Measurements from ENCODE around the gene CNTFR.

- TF ChIP-seq CTCF (optimal IDR thresholded peaks at IDR 0.05 in 1 of 3, IDR thresholded peaks at IDR 0.05 in 1 of 3, conservative IDR thresholded peaks at IDR 0.05 in 1 of 3; ENCODE audit: extremely low read depth in 1 of 3, insufficient read depth in 2 of 3, low read length in 3 of 3) = no peak
- TF ChIP-seq EZH2 (IDR thresholded peaks at IDR 0.05; ENCODE audit: low read length) = no peak
Observed at GRCh38 chr9:34625186-34625486, 35.6 kb upstream of the CNTFR start.
